Memory B cell (primary cell): ENCODE results near the gene ZNF516.
A peak's percentile ranks its signal among the peaks of the same experiment; 100 is the strongest.
"Not testable (repeated sequence)": the region's sequence is repeated elsewhere in the genome, so short reads cannot be mapped to it uniquely, and the experiment has no call there.

Source experiments
- ATAC-seq: fragments of 150-1000 bp; cut with Tn5 transposase; 2 replicates; pipeline ENCODE4 v1.10.0; 2021; ENCODE audit warnings: low read depth, mild to moderate bottlenecking, moderate library complexity
- DNase-seq, 2 donors: peaks; one replicate each; pipeline ENCODE4 v3.0.0; 2022; ENCODE audit warnings: low spot score in 2 of 2
- H3K27ac Mint-ChIP-seq: one replicate; pipeline ENCODE4 v1.8.0; 2022; ENCODE audit warnings: mild to moderate bottlenecking, moderate library complexity, mixed read lengths
- H3K27me3 Mint-ChIP-seq: one replicate; pipeline ENCODE4 v1.8.0; 2022; ENCODE audit warnings: mixed read lengths
- H3K36me3 Mint-ChIP-seq: one replicate; pipeline ENCODE4 v1.8.0; 2022; ENCODE audit warnings: mild to moderate bottlenecking, mixed read lengths
- H3K4me1 Mint-ChIP-seq: one replicate; pipeline ENCODE4 v1.8.0; 2022; ENCODE audit warnings: mixed read lengths
- H3K4me3 Mint-ChIP-seq: one replicate; pipeline ENCODE4 v1.8.0; 2022; ENCODE audit warnings: mild to moderate bottlenecking, moderate library complexity, mixed read lengths
- H3K9me3 Mint-ChIP-seq: one replicate; pipeline ENCODE4 v1.8.0; 2022; ENCODE audit warnings: mixed read lengths

Gene ZNF516

DNA sequence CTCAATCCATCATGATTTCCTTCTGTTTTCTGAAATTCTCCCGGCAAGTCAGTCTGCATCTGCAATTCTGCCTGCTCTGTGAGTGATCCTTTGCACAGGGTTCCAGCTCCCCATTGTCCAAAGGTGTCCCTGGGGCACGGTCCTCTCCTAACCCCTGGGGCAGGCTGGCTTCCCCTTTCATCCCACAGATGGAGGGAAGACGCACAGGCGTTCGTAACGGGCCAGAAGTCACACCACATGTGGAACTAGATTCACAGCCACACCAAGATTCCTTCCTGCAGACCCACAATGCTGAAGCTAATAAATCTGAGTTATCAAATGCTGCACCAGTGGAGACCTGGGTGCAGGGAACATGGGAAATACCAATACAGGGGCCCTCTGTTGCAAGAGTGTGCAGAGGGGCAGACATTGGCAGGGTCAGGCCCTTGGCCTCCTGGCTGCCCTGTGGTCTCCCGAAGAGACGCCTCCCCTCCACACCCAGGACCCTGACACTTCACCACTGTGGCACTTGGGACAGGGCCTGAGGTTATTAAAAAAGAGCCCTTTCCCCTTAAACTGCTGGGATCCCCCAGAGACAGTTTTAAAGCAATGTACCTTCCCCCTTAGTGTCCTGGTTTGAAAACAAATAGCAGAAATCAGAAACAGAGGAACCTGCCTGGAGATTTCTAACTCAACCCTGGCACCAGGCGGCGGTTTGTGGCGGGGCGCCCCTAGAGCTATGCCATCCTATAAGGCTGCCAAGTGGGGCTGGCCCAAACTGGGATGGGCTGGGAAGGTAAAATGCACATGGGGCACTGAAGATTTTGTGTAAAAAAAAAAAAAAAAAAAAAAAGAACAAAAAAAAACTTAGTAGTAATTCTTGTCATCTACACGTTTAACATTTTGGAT is 15.4 kb downstream of the ZNF516 start:
- Mint-ChIP-seq H3K4me1 (peaks cover 5% of the 10 kb centered on the region), H3K9me3 (no peaks in the 10 kb centered on the region), H3K27ac (no peak overlapping the region), H3K27me3 (peaks cover 1% of the 10 kb centered on the region), H3K36me3 (no peaks in the 10 kb centered on the region), H3K4me3 (no peak overlapping the region)
- ATAC-seq (no peak), DNase-seq (no peak)

DNA sequence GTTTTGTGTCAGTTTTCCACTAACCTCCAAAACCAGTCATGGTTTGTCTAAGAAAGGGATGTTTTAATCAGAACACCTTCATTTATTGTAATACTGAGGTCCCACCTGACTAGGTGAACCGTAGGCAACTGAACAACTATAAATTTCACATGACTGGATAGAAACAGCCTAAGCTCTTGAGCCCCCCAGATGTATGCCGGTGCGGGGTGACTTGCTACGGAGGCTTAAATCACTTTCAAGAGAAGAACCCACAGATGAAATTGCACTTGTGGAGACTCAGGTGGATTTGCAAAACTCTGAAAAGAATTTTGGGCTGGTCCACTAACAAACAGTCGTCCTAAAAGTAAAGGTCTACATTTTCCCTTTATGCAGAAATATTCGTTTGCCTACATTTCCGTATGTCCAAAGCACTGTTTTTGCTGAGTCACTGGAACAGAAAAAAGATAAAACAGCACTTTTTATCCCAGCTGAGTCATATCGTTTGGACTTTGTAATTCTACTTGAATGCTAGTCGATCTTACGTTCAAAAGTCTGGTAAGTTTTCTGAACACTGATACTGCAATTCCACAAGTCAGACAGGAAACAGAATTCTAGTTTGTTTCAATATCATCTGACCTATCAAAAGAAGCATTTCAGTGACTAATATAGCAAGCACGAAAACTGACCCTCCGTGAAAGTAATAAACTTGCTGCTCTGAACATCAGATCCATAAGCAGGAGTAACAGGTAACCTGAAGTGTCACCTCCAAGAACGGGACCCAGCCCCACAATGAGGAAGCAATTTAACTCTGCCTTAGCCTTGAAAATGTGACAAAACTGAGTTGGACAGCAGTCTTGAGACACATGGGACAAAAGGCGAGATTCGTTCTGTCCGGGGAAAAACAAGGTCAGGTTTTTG is 18.1 kb downstream of the ZNF516 start:
- Mint-ChIP-seq H3K4me3 (peak overlapping the region; percentile 24), H3K4me1 (peaks cover 5% of the 10 kb centered on the region), H3K27ac (no peak overlapping the region)

DNA sequence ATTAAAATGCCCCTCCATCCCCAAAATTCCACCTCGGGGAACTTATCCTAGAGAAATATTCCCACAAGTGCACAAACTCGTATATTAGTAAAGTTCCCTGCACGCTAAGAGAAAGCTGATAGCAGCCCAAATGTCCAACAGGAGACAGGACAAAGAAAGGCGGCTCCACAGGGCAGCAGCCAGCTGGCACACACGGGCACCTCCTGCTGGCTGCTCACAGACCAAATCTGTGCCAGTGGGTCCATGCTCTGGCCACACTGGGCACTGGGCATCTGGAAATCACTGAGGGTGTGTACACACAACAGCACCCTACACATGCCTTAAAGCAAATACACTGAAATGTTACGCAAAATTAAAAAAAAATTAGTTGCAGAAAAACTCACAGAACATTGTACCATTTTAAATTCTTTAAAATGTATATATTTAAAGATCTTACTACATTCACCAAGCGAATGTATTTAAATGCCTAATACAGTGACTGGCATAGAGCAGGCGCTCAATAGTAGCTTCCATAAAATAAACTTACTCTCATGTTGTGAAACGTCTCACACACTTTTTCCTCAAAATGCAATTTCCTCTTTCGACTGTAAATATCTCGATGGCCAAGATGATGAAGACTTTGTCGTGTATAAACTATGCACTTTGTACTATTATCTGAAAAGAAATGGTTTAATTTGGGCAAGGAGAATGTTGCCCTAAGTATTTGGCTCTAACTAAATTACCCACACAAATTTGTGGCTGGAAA is 19.4 kb downstream of the ZNF516 start:
- Mint-ChIP-seq H3K4me3 (no peak overlapping the region), H3K4me1 (peaks cover 5% of the 10 kb centered on the region), H3K9me3 (no peaks in the 10 kb centered on the region), H3K36me3 (no peaks in the 10 kb centered on the region), H3K27me3 (peaks cover 1% of the 10 kb centered on the region), H3K27ac (no peak overlapping the region)
- ATAC-seq (no peak), DNase-seq (no peak)

More for the DNA sequence above, 18.1 kb downstream of the ZNF516 start:
- Mint-ChIP-seq H3K9me3 (no peaks in the 10 kb centered on the region), H3K36me3 (no peaks in the 10 kb centered on the region), H3K27me3 (peaks cover 1% of the 10 kb centered on the region)
- DNase-seq (no peak), ATAC-seq (no peak)

DNA sequence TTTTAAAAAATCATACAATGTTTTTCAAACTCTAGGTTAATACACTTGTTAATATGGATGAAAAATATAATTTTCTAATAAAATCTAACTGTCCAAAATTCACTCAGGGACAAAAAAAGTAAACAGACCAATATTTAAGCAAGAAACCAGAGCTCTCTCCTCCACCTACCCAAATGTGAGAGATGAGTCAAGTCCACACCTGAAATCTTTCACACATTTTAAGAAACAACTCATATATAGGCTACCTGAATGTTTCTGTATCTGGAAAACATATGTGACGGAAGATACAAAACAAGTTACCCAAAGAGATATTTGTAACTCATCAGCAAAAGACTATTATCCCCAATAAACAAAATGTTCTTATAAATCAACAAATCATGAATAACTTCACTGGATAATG is 20.2 kb downstream of the ZNF516 start:
- no peak for ATAC-seq
- Mint-ChIP-seq H3K27ac (no peak overlapping the region), H3K9me3 (no peaks in the 10 kb centered on the region), H3K4me1 (peaks cover 5% of the 10 kb centered on the region), H3K36me3 (no peaks in the 10 kb centered on the region), H3K4me3 (no peak overlapping the region), H3K27me3 (peaks cover 1% of the 10 kb centered on the region)
- DNase-seq = no peak

DNA sequence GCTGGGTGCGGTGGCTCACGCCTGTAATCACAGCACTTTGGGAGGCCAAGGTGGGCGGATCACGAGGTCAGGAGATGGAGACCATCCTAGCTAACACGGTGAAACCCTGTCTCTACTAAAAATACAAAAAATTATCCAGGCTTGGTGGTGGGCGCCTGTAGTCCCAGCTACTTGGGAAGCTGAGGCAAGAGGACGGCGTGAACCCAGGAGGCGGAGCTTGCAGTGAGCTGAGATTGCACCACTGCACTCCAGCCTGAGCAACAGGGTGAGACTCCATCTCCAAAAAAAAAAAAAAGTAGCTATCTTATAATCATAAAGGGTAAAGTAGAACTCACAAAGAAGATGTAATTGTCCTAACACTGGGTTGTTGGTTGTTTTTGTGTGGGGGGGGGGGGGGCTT is 21.5 kb downstream of the ZNF516 start:
- not testable (repeated sequence) for H3K4me1 Mint-ChIP-seq

DNA sequence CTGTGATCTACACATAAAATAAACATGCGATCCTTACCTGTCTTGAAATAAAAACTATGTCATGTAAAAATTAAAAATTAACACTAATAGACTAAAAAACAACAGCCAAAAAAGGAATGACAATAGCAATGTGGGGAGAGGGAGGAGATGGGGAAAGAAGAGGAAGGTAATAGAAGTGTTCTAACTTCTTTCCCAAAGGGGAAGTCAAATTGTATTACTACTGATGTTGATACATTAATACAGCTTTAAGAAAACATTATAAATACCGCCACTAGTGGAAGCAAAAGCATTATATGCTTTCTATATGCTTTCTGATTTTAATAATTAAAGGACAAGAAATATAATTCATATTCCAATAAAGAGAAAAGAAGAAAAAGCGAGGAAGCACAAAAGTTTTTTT is 22.2 kb downstream of the ZNF516 start:
- Mint-ChIP-seq H3K4me1 (peaks cover 5% of the 10 kb centered on the region), H3K4me3 (no peak overlapping the region), H3K9me3 (no peaks in the 10 kb centered on the region), H3K27me3 (peaks cover 1% of the 10 kb centered on the region), H3K27ac (no peak overlapping the region), H3K36me3 (no peaks in the 10 kb centered on the region)
- no peak for DNase-seq
- no peak for ATAC-seq

More for the DNA sequence above, 21.5 kb downstream of the ZNF516 start:
- not testable (repeated sequence) for ATAC-seq, H3K36me3 Mint-ChIP-seq, DNase-seq, H3K9me3 Mint-ChIP-seq, H3K27me3 Mint-ChIP-seq, H3K27ac Mint-ChIP-seq, H3K4me3 Mint-ChIP-seq

DNA sequence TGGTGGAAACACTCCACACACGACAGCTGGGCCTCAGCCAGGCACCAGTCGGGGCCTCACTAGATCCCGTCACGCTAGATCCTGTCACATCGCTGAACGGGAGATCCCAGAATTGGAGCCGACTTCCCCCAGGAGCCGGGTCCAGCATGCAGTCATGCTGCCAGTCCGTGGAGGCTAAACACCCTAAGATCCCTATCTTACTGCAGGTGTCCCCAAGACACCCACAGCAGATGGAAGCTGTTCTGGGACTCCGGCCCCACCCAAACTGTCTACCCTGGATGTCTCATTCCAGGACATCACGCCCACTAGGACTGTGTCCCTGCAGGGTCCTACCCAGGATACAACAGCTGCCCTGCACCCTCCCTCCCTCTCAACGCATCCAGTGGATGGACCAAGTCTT is 23.4 kb downstream of the ZNF516 start:
- H3K27ac Mint-ChIP-seq = no peak overlapping the region
- H3K4me1 Mint-ChIP-seq = peaks cover 3% of the 10 kb centered on the region
- H3K9me3 Mint-ChIP-seq = no peaks in the 10 kb centered on the region
- no peaks in the 10 kb centered on the region for H3K36me3 Mint-ChIP-seq
- no peak for DNase-seq
- H3K27me3 Mint-ChIP-seq = peaks cover 1% of the 10 kb centered on the region
- no peak for ATAC-seq
- no peak overlapping the region for H3K4me3 Mint-ChIP-seq

DNA sequence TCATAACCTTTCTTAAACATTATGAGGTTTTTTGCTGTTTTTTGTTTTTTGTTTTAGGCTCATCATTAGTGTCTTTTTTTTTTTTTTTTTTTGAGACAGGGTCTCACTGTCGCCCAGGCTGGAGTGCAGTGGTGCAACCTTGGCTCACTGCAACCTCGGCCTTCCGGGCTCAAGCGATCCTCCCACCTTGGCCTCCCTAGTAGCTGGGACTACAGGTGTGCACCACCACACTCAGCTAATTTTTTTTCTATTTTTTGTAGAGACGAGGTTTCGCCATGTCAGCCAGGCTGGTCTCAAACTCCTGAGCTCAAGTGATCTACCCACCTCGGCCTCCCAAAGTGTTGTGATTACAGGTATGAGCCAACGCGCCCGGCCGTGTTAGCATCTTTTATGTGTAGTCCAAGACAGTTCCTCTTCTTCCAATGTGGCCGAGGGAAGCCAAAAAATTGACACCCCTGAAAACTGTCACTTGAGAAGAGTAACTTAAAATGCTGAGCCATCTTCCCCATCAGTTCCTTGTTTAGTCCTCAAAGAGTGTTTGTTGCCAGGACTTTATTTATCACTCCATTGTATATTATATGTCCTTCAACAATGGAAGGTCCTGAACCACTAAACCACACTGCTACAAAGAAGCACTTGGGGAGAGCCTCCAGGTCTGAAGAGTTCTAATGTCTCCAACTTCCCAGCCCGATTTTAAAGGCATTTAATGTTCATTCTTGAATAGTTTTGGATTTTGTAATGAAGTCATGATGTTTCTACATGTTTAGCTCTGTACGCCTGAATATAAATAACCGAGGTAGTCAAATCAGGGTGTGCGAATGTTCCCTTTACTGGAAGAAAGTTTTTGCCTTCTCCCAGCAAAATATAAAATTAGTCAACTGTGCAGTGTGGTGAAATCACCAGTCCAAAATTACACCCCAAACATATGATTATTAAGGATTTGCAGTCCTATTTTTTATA is 26.4 kb downstream of the ZNF516 start:
- ATAC-seq = no peak
- Mint-ChIP-seq H3K4me1 (peaks cover 4% of the 10 kb centered on the region), H3K4me3 (no peak overlapping the region), H3K9me3 (no peaks in the 10 kb centered on the region), H3K27ac (no peak overlapping the region), H3K36me3 (no peaks in the 10 kb centered on the region), H3K27me3 (no peaks in the 10 kb centered on the region)
- DNase-seq = no peak

DNA sequence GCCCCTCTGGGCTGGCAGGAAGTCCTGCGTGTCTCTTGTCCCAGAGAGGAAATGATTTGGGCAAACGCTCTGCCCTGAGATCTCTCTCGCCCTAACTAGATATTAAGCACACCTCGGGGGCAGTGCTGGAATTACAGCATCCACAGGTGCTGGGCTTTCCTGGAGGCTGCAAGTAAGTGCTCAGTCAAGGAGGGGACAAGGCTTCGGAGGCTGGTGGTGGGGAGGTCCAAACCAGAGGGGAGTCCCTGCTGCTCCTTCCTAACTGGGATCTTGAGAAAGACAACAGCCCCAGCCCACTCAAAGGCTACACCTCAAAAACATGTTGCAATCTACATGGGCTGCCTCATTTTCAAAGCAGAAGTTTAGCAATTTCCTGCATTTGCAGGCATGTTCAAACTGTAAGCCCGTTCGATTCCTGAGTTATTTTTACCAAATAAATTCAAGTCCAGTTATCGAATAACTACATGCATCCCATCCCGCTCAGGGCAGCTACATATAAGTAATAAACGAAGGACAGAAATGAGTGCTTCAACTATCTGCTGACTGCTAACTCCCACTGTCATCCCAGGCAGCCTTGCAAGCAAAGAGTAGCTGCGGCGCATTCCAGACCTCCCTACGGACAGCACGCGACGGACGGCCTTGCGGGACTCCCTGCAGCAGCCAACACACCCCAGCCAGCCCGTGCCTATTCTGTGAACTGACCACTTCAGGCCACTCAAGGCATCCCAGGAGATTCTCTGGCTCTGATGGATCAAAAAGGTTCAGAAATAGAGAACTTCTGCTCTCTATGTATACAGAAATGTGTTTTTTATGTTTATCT is 27.5 kb downstream of the ZNF516 start:
- H3K4me1 Mint-ChIP-seq = peaks cover 4% of the 10 kb centered on the region
- ATAC-seq = no peak
- H3K4me3 Mint-ChIP-seq = peak overlapping the region; percentile 47
- H3K36me3 Mint-ChIP-seq = no peaks in the 10 kb centered on the region
- no peak for DNase-seq
- H3K9me3 Mint-ChIP-seq = no peaks in the 10 kb centered on the region
- H3K27ac Mint-ChIP-seq = no peak overlapping the region
- H3K27me3 Mint-ChIP-seq = no peaks in the 10 kb centered on the region

DNA sequence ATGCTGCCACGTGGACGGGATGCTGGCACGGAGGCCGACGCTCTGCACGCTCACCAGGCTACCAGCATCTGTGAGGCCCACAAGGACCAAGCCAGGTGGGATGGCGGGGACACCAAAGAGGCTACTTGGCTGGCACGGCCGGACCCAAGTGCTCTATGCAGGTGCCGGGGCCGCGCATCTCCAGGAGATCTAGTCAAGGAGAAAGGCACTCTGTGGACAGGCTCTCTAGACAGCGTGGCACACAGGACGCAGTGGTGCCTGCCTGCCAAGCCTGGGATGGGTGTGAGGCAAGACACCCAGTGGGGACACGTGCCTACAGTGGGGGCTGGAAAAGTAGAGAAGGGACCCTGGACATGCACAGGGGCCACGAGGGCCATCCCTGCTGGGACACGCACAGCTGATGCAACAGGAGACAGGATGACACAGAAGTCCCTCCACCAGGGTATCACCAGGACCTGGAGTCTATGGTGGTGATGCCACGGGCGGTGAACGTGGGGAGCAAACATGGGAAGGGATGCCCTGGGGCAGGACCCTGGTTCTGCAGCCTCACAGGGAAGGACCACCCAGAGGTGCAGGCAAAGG is 28.5 kb downstream of the ZNF516 start:
- peaks cover 4% of the 10 kb centered on the region for H3K4me1 Mint-ChIP-seq
- peak overlapping the region; percentile 35 for H3K4me3 Mint-ChIP-seq
- no peaks in the 10 kb centered on the region for H3K9me3 Mint-ChIP-seq

DNA sequence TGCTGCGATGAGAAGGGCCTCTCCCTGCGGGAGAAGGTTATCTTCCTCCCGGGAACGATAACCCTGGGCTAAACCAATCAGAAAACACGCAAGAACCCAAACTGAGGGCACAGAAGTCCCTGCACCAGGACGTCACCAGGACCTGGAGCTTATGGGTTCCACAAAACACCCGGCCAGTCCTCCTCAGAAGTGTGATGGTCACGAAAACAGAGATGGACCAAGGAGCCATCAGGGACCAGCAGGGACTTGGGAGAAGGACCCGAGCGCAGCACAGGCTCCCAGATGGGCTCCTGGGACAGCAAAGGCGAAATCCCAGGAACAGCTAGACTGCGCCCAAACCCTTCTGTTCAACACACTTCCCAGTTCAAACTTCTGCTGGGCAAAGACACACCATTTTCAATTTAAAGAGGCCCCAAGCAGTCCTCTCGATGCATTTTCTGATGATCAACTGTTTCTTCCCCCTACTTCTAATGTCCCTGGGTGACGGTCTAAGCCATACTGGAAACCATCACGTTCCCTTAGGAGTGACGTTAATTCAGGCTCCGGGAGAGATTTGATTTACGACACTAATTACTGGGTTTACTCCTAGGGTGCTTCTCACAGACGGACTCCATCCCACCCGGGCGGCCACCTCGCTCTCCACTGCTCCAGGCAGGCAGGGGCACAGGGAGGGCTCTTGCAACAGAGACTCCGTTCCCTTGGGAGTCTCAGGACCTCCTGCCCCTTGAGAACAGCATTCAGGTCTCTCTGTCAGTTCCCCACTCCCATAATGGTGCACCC is 29.2 kb downstream of the ZNF516 start:
- no peaks in the 10 kb centered on the region for H3K9me3 Mint-ChIP-seq
- no peak for DNase-seq
- no peaks in the 10 kb centered on the region for H3K27me3 Mint-ChIP-seq
- H3K27ac Mint-ChIP-seq = no peak overlapping the region
- ATAC-seq = no peak
- peaks cover 4% of the 10 kb centered on the region for H3K4me1 Mint-ChIP-seq
- no peaks in the 10 kb centered on the region for H3K36me3 Mint-ChIP-seq
- no peak overlapping the region for H3K4me3 Mint-ChIP-seq

More for the DNA sequence above, 28.5 kb downstream of the ZNF516 start:
- no peaks in the 10 kb centered on the region for H3K36me3 Mint-ChIP-seq
- H3K27ac Mint-ChIP-seq = peak overlapping the region; percentile 72
- no peaks in the 10 kb centered on the region for H3K27me3 Mint-ChIP-seq
- DNase-seq = no peak
- no peak for ATAC-seq
